Activated T-cell treated with anti-CD3 and anti-CD28 coated beads, Interleukin-2, amount 50 U/mL, for 1 hour (primary cell): ENCODE results near the gene ARHGAP26.

ENCODE experiments used
- DNase-seq: peaks from one replicate; pipeline ENCODE4 v3.0.0-alpha.2; 2020

Gene ARHGAP26

DNA sequence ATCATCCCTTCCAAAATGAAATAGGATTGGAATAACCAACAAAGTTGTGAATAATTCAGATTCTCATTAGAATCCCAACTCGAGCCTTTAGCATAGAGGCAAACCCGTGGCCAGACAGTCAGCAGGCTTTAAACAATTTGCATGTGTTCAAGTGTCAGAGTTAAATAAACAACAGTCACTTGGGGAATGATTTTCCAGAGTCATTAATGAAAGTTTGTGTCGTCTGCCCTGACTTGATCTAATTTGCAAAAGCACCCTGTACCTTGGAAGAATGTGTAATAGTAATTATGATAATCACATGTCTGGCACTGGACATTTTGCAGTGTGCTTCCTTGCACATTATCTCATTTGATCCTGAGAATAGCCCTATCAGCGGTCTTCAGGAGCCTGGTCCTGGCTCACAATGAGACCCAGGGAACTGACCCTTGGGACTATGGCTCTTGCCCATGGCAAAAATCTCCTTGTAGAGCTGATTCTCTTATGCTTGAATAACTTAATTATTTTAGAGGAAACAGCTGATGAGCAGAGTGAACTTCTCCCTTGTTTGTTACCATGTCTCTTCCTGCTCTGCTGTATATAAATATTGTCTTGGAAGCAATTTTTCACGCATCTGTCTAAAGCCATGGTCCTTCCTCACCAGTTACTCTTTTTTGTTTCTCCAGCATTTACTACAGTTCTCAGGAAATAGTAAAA lies 360.6 kb downstream of the ARHGAP26 start:
- DNase-seq: no peak

DNA sequence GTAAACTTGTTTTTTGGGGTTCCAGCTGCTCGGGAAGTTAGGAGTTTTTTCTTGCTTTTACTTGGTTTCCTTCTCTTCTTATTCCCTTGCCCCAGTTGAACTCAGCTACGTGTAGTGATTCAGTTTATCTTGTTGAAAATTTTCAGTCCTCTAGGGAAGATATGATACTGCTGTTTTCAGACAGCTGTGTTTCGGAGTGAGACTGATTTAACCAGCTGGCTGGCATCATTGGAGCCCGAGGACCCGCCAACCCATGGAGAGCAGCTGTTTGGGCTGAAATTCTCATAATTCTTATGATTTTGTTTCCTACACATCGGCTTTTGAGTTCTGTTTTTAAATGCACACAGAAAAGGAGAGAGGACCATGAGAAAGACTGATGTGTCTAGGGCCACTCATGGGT lies 361.8 kb downstream of the ARHGAP26 start:
- DNase-seq: no peak

GRCh38 chr5:143132739-143133138 lies 362.6 kb downstream of the ARHGAP26 start:
- no peak for DNase-seq

- no peak for DNase-seq
These were observed 363.5 kb downstream of the ARHGAP26 start for GRCh38 chr5:143133721-143134120.

DNA sequence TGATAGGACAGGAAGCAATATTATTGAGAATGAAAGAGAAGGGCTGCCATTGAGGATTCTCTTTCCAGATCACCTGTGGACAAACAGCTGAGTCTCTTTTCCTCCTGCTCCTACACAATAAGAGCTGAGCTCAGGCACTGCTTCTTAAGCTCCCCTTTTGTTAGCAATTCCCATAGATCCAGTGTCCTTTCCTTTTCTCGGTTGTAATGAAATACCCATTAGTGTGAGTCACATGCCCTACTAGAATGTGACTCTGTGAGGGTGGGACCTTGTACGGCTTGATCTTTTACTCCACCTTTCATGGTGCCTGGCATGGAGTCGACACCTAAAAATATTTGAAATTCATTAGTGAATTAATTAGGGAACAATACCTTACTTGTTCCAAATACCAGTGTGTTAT lies 364.1 kb downstream of the ARHGAP26 start:
- no peak for DNase-seq

DNA sequence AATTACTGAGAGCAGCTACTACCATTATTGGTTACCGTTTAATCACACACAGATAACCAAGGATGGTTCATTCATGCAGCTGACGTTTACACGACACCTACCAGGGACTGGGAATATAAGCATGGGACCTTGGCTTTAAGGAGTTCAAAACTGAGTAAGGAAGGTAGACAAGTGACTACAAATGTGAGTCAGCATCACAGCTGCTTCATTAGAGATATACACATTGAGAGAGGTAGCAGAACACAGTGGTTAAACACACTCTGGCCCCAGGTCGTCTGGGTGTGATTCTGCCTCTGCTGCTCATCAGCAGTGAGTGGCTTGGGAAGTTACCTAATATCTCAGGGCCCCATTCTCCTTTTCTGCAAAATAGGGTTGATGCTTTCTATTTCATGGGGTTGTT lies 364.7 kb downstream of the ARHGAP26 start:
- DNase-seq: no peak

DNA sequence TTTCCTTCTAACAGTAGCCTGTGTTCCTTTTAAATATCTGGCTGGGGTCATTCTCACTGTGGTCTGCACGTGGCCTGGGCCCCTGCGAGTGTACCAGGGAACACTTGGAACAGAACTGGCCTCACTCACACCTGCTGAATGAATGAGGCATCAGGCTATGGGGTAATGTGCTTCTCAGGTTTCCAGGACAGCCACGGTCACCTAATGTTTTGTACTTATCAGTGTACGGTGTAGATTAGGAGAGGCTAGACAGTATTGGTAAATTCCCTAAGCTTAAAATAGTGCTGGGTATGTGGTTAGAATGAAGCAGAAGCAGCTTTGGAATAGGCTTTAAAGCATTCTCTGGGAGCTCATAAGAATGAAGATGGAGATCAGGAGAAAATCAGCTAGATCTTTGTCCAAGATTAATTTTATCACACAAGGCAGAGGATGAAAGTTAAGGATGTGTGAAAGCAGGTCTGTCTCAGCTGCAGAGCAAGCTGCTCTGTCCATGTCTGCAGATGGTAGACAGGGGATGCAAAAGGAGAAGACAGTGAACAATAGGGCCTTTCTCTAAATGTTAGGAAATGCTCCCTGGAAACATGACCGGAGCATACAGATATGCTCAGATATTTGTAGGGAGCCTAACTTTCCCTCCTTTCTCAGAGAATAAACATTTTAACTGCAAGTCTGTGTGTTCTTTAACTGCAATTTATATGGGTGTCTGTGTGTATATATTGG lies 365.8 kb downstream of the ARHGAP26 start:
- no peak for DNase-seq

- DNase-seq: no peak
These were observed 368.7 kb downstream of the ARHGAP26 start for GRCh38 chr5:143138839-143139238.

- DNase-seq: no peak
These were observed 369.4 kb downstream of the ARHGAP26 start for GRCh38 chr5:143139585-143139984.

DNA sequence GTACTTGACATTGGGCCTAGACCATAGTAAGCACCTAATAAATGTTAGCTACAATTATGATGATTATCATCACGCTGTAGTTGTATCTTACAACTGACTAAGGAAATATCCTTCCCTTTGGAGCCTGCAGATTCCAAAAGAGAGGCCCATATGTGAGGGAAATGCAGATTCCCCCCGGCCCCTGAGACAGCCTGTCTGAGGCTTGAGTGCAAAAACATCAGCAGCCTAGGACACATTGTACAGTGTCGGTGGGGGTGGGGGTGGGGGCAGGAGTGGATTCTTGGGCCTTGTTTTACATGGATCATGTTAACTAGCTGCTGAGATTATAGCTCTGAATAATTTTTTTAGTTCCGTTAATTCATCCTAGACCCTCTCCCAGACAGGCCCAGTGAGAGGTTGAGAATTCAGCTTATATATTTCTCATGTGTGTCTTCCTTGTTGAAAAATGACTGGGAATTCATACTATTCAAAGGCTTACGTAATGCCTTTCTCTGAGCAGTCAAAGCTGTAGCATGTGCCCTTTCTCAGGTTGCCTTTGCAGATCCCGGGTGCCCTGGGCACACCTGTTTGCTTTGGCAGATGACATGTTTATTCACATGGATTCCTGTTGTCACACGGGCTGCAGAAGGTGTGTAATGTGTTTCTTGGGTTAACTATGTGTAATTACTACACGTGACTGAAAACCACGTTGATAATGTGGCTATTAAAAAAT lies 370.5 kb downstream of the ARHGAP26 start:
- no peak for DNase-seq

DNA sequence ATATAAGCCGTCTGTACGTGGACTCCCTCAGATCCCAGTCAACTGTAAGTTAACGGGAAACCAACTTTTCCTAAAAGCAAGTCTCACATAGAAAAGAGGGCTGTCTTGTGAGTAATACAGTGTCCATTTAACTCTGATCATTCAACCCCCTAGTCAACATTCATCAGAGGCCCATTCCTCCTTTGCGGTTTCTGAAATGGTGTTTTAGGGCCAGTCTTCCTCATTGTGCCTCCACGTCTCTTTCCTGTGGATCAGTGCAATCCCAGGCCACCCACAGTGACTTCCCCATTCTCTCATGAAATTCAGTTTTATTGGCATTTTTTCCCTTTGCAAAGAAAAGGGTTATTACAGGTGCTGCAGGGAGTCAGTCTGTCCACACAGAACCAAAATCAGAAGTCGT lies 371.5 kb downstream of the ARHGAP26 start:
- DNase-seq: no peak

GRCh38 chr5:143142596-143143435 lies 372.6 kb downstream of the ARHGAP26 start:
- DNase-seq: no peak

GRCh38 chr5:143143973-143144372 lies 373.8 kb downstream of the ARHGAP26 start:
- DNase-seq: no peak

GRCh38 chr5:143145243-143146160 lies 375.3 kb downstream of the ARHGAP26 start:
- DNase-seq: no peak

DNA sequence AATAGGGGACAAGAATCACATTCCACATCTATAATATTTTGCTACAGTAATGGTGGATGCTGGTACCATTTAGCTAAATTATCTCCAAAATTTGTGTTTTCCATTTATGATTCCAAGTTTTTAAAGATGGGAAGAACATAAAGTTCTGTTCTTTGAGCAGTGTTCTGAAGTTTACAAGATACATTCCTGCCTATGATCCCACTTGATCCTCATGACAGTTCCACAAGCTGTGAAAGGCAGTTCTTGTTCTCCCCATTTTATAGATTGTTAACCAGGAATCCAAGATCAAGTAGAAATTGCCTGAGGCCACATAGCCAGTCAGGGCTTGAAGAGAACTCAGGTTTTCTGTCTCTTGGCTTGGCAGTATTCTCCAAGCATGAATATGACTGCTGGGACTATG lies 376.0 kb downstream of the ARHGAP26 start:
- no peak for DNase-seq

- no peak for DNase-seq
These were observed 377.2 kb downstream of the ARHGAP26 start for GRCh38 chr5:143147383-143147782.

GRCh38 chr5:143147902-143148301 lies 377.7 kb downstream of the ARHGAP26 start:
- DNase-seq: no peak

DNA sequence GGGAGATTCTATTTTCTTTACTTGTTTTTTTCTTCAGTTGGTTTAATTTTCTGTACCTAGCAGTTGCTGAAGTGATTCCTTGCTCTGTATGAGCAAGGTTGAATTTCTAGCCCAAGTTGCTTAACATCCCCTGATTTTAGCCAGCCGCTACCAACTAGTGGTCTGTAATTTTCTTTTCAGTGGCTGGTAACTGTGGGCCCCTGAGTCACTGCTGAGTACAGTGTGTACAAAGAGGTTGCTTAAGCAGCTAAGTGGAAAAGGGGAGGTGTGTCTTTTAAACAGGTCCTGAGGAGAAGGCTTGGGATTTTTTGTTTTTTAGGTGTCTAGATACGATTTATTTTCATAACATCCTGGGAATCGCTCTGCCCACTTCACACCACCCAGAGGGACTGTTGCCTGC lies 378.6 kb downstream of the ARHGAP26 start:
- no peak for DNase-seq

- DNase-seq: no peak
These were observed 379.6 kb downstream of the ARHGAP26 start for GRCh38 chr5:143149759-143150158.

DNA sequence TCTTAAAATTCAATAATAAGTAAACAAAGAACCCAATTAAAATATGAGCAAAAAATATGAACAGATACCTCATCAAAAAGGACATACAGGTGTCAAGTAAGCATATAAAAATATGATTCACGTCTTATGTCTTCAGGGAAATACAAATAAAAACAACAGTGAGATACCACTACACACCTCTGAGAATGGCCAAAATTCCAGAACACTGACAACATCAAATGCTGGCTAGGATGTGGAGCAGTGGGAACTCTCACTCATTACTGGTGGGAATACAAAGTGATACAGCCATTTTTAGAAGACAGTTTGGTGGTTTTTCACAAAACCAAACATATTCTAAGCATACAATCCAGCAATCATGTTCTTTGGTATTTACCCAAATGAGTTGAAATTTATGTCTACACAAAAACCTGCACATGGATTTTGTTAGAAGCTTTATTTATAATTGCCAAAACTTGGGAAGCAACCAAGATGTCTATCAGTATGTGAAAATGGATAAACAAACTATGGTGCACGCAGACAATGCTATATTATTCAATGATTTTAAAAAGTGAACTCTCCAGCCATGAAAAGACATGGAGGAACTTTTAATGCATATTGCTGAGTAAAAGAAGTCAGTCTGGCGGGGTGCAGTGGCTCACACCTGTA lies 381.0 kb downstream of the ARHGAP26 start:
- DNase-seq: no peak

DNA sequence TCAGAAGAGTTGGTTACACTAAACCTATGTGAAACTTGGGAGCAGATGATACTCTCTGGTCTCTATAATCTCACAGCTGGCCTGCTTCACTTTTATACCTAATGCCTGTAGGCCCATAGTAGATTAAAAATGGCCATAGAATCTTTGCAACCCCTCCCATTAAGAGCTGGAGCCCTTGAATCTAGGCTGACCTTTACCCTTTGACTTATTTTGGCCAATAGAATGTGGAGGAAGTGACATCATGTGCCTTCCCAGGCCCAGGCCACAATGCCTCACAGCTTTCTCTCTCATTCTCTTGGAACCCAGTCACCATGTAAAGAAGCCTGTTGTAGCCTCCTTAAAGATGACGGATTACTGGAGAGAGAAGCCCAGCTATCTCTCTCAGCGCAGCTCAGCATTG lies 382.3 kb downstream of the ARHGAP26 start:
- no peak for DNase-seq
